Gastroesophageal sphincter (tissue), 4 donors: ENCODE measurements around the gene CFL1. TPM values are rescaled to one million over a fixed set of nuclear protein-coding genes. Genes with fewer than 3 reads are reported as not detected.

Source experiments
- ATAC-seq: fragments of 150-250 bp; one replicate; pipeline ENCODE4 v1.9.1; 2016; ENCODE audit warnings: mild to moderate bottlenecking, moderate library complexity
- H3K27ac ChIP-seq, 4 donors: fragments of 200-600 bp; sonication (generic) in 3 of 4; 1 replicate in 3 of 4; 2 replicates in 1 of 4; pipeline ENCODE4 v1.5.1; 2016 to 2019
- H3K27me3 ChIP-seq: fragments of 200-600 bp; sonication (generic); one replicate; pipeline ENCODE4 v1.5.1; 2019
- H3K36me3 ChIP-seq, 2 donors: fragments of 200-600 bp; sonication (generic); one replicate each; pipeline ENCODE4 v1.5.1; 2019; ENCODE audit warnings: control low read depth in 1 of 2
- H3K4me1 ChIP-seq, 3 donors: fragments of 200-600 bp; sonication (generic); 1 replicate in 2 of 3; 2 replicates in 1 of 3; pipeline ENCODE4 v1.5.1; 2016 to 2019; ENCODE audit warnings: control low read depth in 2 of 3
- H3K4me3 ChIP-seq, 2 donors: fragments of 200-600 bp; sonication (generic); one replicate each; pipeline ENCODE4 v1.5.1; 2019; ENCODE audit warnings: mild to moderate bottlenecking in 1 of 2, moderate library complexity in 1 of 2
- H3K9me3 ChIP-seq, 3 donors: fragments of 200-600 bp; sonication (generic); one replicate each; pipeline ENCODE4 v1.5.1; 2017 to 2019; ENCODE audit warnings: control low read depth in 2 of 3
- CTCF ChIP-seq, 4 experiments: fragments of 200-600 bp in 2 of 4; fragments of 450-650 bp in 2 of 4; sonication (generic) in 1 of 4; IDR thresholded peaks; one replicate each; pipeline ENCODE4 v1.5.1; 2017 to 2019; ENCODE audit warnings: antibody characterized with exemption in 4 of 4, mild to moderate bottlenecking in 2 of 4, moderate library complexity in 2 of 4
- EP300 ChIP-seq: sonication (generic); formaldehyde crosslinking; IDR thresholded peaks from one replicate; pipeline ENCODE4 v1.6.1; 2017; ENCODE audit warnings: antibody characterized with exemption, mild to moderate bottlenecking
- POLR2A ChIP-seq, 2 donors: fragments of 450-650 bp; IDR thresholded peaks; one replicate each; pipeline ENCODE4 v1.6.1; 2017; ENCODE audit warnings: antibody characterized with exemption in 2 of 2, mild to moderate bottlenecking in 2 of 2, moderate library complexity in 1 of 2
- POLR2AphosphoS5 ChIP-seq: sonication (generic); formaldehyde crosslinking; IDR thresholded peaks from one replicate; pipeline ENCODE4 v1.6.1; 2017; ENCODE audit warnings: antibody characterized with exemption
- WGBS, 2 donors: methylation state at CpG; one replicate each; pipeline ENCODE4 v1.1.5; 2018; ENCODE audit warnings: low coverage in 1 of 2; 5-methylcytosine and 5-hydroxymethylcytosine counted together
- total RNA-seq, 4 donors: library from RNA; depleted of rRNA; stranded (reverse); fragments of >200 nt; gene quantifications; one replicate each; pipeline ENCODE4 v1.1.0, GENCODE V29; 2016

CFL1 gene
- total RNA-seq, 4 donors from 2014 or later, result 559 to 895 (median 639) TPM

GRCh38 chr11:65816696-65817095 is 41.3 kb downstream of the CFL1 start:
- Histone ChIP-seq H3K4me1 (peaks cover 0 to 32% (median 0%) of the 10 kb centered on the region in 3 donors), H3K27ac (no peak overlapping the region), H3K4me3 (peak overlapping the region in 1 of 2 donors; percentile 78), H3K9me3 (no peaks in the 10 kb centered on the region), H3K27me3 (no peaks in the 10 kb centered on the region), H3K36me3 (peaks cover 0 to 10% of the 10 kb centered on the region in 2 donors)
- ATAC-seq, result no peak
- 100% methylated on average over 2 of the region's 3 CpGs; no CpG with 5 or more reads in 1 of the 2 donors for whole genome bisulfite sequencing, 2 donors
- no peak for TF ChIP-seq EP300
- no peak for TF ChIP-seq POLR2AphosphoS5
- TF ChIP-seq CTCF (IDR thresholded peaks at IDR 0.05), result no peak
- no peak for TF ChIP-seq POLR2A (IDR thresholded peaks at IDR 0.05)

- no peak overlapping the region for H3K27ac ChIP-seq
- H3K4me3 ChIP-seq, result no peak overlapping the region
- H3K9me3 ChIP-seq, result no peaks in the 10 kb centered on the region
- peaks cover 0 to 32% (median 0%) of the 10 kb centered on the region in 3 donors for H3K4me1 ChIP-seq
- 81 to 86% methylated on average over 11 to 15 of the region's 16 CpGs for WGBS, 2 donors
- no peak for ATAC-seq
- no peaks in the 10 kb centered on the region for H3K27me3 ChIP-seq
- no peak for TF ChIP-seq POLR2A (IDR thresholded peaks at IDR 0.05)
- TF ChIP-seq CTCF (IDR thresholded peaks at IDR 0.05), result no peak
- no peak for TF ChIP-seq EP300
- no peak for TF ChIP-seq POLR2AphosphoS5
- peaks cover 0 to 10% of the 10 kb centered on the region in 2 donors for H3K36me3 ChIP-seq
Observed at GRCh38 chr11:65814986-65815565, 42.9 kb downstream of the CFL1 start.

- H3K27ac ChIP-seq, result no peak overlapping the region
Observed at GRCh38 chr11:65814131-65814985, 43.6 kb downstream of the CFL1 start.

GRCh38 chr11:65811764-65812475 is 46.1 kb downstream of the CFL1 start:
- WGBS, 2 donors, result 50 to 67% methylated on average over 3 of the region's 19 CpGs

More at GRCh38 chr11:65814131-65814985, 43.6 kb downstream of the CFL1 start:
- Histone ChIP-seq H3K9me3 (no peaks in the 10 kb centered on the region), H3K27me3 (no peaks in the 10 kb centered on the region), H3K4me3 (no peak overlapping the region), H3K36me3 (peaks cover 0 to 10% of the 10 kb centered on the region in 2 donors), H3K4me1 (peaks cover 0 to 32% (median 0%) of the 10 kb centered on the region in 3 donors)
- no peak for ATAC-seq
- WGBS, 2 donors, result 53 to 64% methylated on average over 13 to 14 of the region's 18 CpGs
- TF ChIP-seq CTCF (IDR thresholded peaks at IDR 0.05), result no peak
- TF ChIP-seq EP300, result no peak
- TF ChIP-seq POLR2A (IDR thresholded peaks at IDR 0.05), result no peak
- no peak for TF ChIP-seq POLR2AphosphoS5

More at GRCh38 chr11:65811764-65812475, 46.1 kb downstream of the CFL1 start:
- Histone ChIP-seq H3K36me3 (peaks cover 0 to 10% of the 10 kb centered on the region in 2 donors), H3K27me3 (peaks cover under 1% of the 10 kb centered on the region), H3K27ac (no peak overlapping the region), H3K4me1 (peaks cover 0 to 20% (median 0%) of the 10 kb centered on the region in 3 donors), H3K4me3 (no peak overlapping the region), H3K9me3 (no peaks in the 10 kb centered on the region)
- TF ChIP-seq POLR2AphosphoS5 (no peak), POLR2A (IDR thresholded peaks at IDR 0.05) (no peak), CTCF (IDR thresholded peaks at IDR 0.05) (no peak), EP300 (no peak)
- no peak for ATAC-seq
